IMR-90 (cell line): Measurements from ENCODE around the gene CFAP70. TPM values are rescaled to one million over a fixed set of nuclear protein-coding genes. Genes with fewer than 3 reads are reported as not detected.

Experiments
- ATAC-seq: fragments of 200-7000 bp; cut with Tn5 transposase; 2 replicates; pipeline ENCODE4 v1.9.1; 2020; ENCODE audit warnings: low read depth, mild to moderate bottlenecking, moderate library complexity
- BruUV-seq: library from RNA; stranded (reverse); fragments of 400-500 nt; replicated peaks from 2 replicates; lab custom pipeline; 2021; lab: Mats Ljungman, UMichigan
- CTCF ChIA-PET: fragments of 300-600 bp; formaldehyde crosslinking; extraction: SDS; loops from one replicate; lab custom pipeline; 2021; ENCODE audit warnings: antibody characterized with exemption; lab: Yijun Ruan, JAX
- POLR2A ChIA-PET: fragments of 300-600 bp; sonication (Branson Sonifier 250); formaldehyde crosslinking; loops from one replicate; lab custom pipeline; 2022; ENCODE audit warnings: antibody characterized with exemption; ENCODE audit not compliant: unreplicated experiment; lab: Charles Lee
- DNase-seq: peaks from one replicate; pipeline ENCODE4 v3.0.0; 2013
- H2AFZ ChIP-seq: replicated peaks from 2 replicates; pipeline ENCODE3; 2013; ENCODE audit warnings: low read length, mild to moderate bottlenecking; ENCODE audit not compliant: poor library complexity
- H2AK5ac ChIP-seq: 2 replicates; pipeline ENCODE4 v1.6.1; 2013; ENCODE audit warnings: low read depth, low read length, inconsistent platforms
- H2AK9ac ChIP-seq: replicated peaks from 2 replicates; pipeline ENCODE3; 2013; ENCODE audit warnings: mild to moderate bottlenecking, low read depth, low read length, moderate library complexity; ENCODE audit not compliant: poor library complexity
- H2BK120ac ChIP-seq: 2 replicates; pipeline ENCODE4 v1.6.1; 2013; ENCODE audit warnings: low read depth, low read length, inconsistent platforms
- H2BK15ac ChIP-seq: 3 replicates; pipeline ENCODE4 v1.6.1; 2013; ENCODE audit warnings: low read depth, low read length, inconsistent platforms
- H2BK20ac ChIP-seq: 2 replicates; pipeline ENCODE4 v1.6.1; 2013; ENCODE audit warnings: low read depth, mild to moderate bottlenecking, inconsistent platforms, low read length, moderate library complexity
- H2BK5ac ChIP-seq: 2 replicates; pipeline ENCODE4 v1.6.1; 2013; ENCODE audit warnings: mild to moderate bottlenecking, low read depth, low read length, inconsistent platforms; ENCODE audit not compliant: poor library complexity, severe bottlenecking
- H3K14ac ChIP-seq: replicated peaks from 2 replicates; pipeline ENCODE4 v1.6.1; 2013; ENCODE audit warnings: low read depth, low read length, inconsistent platforms
- H3K18ac ChIP-seq: 2 replicates; pipeline ENCODE4 v1.6.1; 2013; ENCODE audit warnings: low read depth, low read length, control low read depth
- H3K23ac ChIP-seq: 2 replicates; pipeline ENCODE4 v1.6.1; 2013; ENCODE audit warnings: low read depth, low read length, inconsistent platforms
- H3K27ac ChIP-seq: 2 replicates; pipeline ENCODE4 v1.5.1; 2013; ENCODE audit warnings: mild to moderate bottlenecking, control low read depth, low read length; ENCODE audit not compliant: insufficient read depth
- H3K27me3 ChIP-seq: 2 replicates; pipeline ENCODE4 v1.6.1; 2013; ENCODE audit warnings: low read length; ENCODE audit not compliant: control insufficient read depth, insufficient read depth
- H3K36me3 ChIP-seq: 2 replicates; pipeline ENCODE4 v1.6.1; 2013; ENCODE audit warnings: low read length, mixed read lengths; ENCODE audit not compliant: control insufficient read depth, insufficient read depth
- H3K4ac ChIP-seq: 2 replicates; pipeline ENCODE4 v1.6.1; 2013; ENCODE audit warnings: low read depth, low read length, inconsistent platforms
- H3K4me1 ChIP-seq: 2 replicates; pipeline ENCODE4 v1.6.1; 2013; ENCODE audit warnings: low read length, mixed read lengths; ENCODE audit not compliant: control insufficient read depth, insufficient read depth
- H3K4me2 ChIP-seq: 2 replicates; pipeline ENCODE4 v1.6.1; 2013; ENCODE audit warnings: low read depth, mild to moderate bottlenecking, control low read depth, low read length, moderate library complexity
- H3K4me3 ChIP-seq: 2 replicates; pipeline ENCODE4 v1.5.1; 2013; ENCODE audit warnings: low read depth, mild to moderate bottlenecking, control low read depth, low read length, moderate library complexity; ENCODE audit not compliant: insufficient read depth
- H3K56ac ChIP-seq: 2 replicates; pipeline ENCODE4 v1.6.1; 2013; ENCODE audit warnings: low read length, inconsistent platforms; ENCODE audit not compliant: insufficient read depth; ENCODE audit errors: extremely low read depth
- H3K79me1 ChIP-seq, 2 experiments: 2 replicates each; pipeline ENCODE4 v1.6.1; 2013; ENCODE audit warnings: low read length in 2 of 2, inconsistent platforms in 1 of 2, low read depth in 1 of 2
- H3K9ac ChIP-seq: 2 replicates; pipeline ENCODE4 v1.6.1; 2013; ENCODE audit warnings: low read depth, low read length, control low read depth
- H3K9me1 ChIP-seq: 2 replicates; pipeline ENCODE4 v1.6.1; 2013; ENCODE audit warnings: low read length, inconsistent platforms; ENCODE audit not compliant: insufficient read depth
- H3K9me3 ChIP-seq: 2 replicates; pipeline ENCODE4 v1.6.1; 2013; ENCODE audit warnings: low read length; ENCODE audit not compliant: control insufficient read depth, insufficient read depth
- H4K20me1 ChIP-seq: 2 replicates; pipeline ENCODE4 v1.6.1; 2013; ENCODE audit warnings: low read length, inconsistent platforms; ENCODE audit not compliant: insufficient read depth
- H4K5ac ChIP-seq: 2 replicates; pipeline ENCODE4 v1.6.1; 2013; ENCODE audit warnings: mild to moderate bottlenecking, low read depth, low read length, control low read depth
- H4K8ac ChIP-seq, 2 experiments: 2 replicates each; pipeline ENCODE4 v1.6.1; 2013; ENCODE audit warnings: low read depth in 2 of 2, low read length in 2 of 2, control low read depth in 1 of 2, inconsistent platforms in 1 of 2
- H4K91ac ChIP-seq: 2 replicates; pipeline ENCODE4 v1.6.1; 2013; ENCODE audit warnings: low read depth, low read length, inconsistent platforms; ENCODE audit not compliant: insufficient read depth
- BHLHE40 ChIP-seq: fragments of 150-350 bp; IDR thresholded peaks from 2 replicates; pipeline ENCODE4 v1.6.1; 2016; ENCODE audit warnings: mild to moderate bottlenecking, low read depth, low read length
- CHD1 ChIP-seq: IDR thresholded peaks from 2 replicates; pipeline ENCODE4 v1.6.1; 2012; ENCODE audit warnings: low read depth, low read length, improper control_type of control experiment
- MAFK ChIP-seq: IDR thresholded peaks from 2 replicates; pipeline ENCODE4 v1.6.1; 2012; ENCODE audit warnings: low read depth, low read length, improper control_type of control experiment
- RAD21 ChIP-seq: IDR thresholded peaks from 2 replicates; pipeline ENCODE4 v1.6.1; 2012; ENCODE audit warnings: low read length, improper control_type of control experiment
- RCOR1 ChIP-seq: IDR thresholded peaks from 2 replicates; pipeline ENCODE4 v1.6.1; 2012; ENCODE audit warnings: mild to moderate bottlenecking, low read length, improper control_type of control experiment; ENCODE audit not compliant: insufficient replicate concordance
- WGBS, 2 experiments: methylation state at CpG; one replicate each; pipeline versions ENCODE4 v1.1.5 to v1.1.7; 2013; ENCODE audit warnings: missing lambda C conversion rate in 2 of 2; ENCODE audit not compliant: insufficient read length in 1 of 2; ENCODE audit errors: extremely low coverage in 2 of 2; 5-methylcytosine and 5-hydroxymethylcytosine counted together
- dilution Hi-C: fragments of 300-500 bp; cut with HindIII; formaldehyde crosslinking; loops from one replicate; pipeline ENCODE4 v1.14.3; 2018; ENCODE audit warnings: low sequenced_read_pairs; ENCODE audit not compliant: unreplicated experiment
- in situ Hi-C: fragments of 300-500 bp; cut with MboI; formaldehyde crosslinking; loops from 3 replicates; pipeline ENCODE4 v1.14.3; 2019; ENCODE audit warnings: low sequenced_read_pairs, inconsistent platforms, mixed read lengths
- intact Hi-C: fragments of 100-400 bp; cut with micrococcal nuclease; formaldehyde crosslinking; loops from 2 replicates; pipeline ENCODE4 v1.10.0; 2022
- polyA plus RNA-seq, 3 experiments: library from polyadenylated mRNA; depleted of rRNA; stranded (reverse); fragments of >200 nt; gene quantifications; 2 replicates each; pipeline ENCODE4 v1.2.3, GENCODE V29; 2012; ENCODE audit warnings: low replicate concordance in 1 of 3
- total RNA-seq: library from RNA; depleted of rRNA; stranded (reverse); fragments of >200 nt; gene quantifications from 2 replicates; pipeline ENCODE4 v1.2.3, GENCODE V29; 2012
- TF ChIP-seq, protein P1 (sequence below): fragments of 150-350 bp; IDR thresholded peaks from 2 replicates; pipeline ENCODE4 v1.6.1; 2016; ENCODE audit warnings: low read depth, mild to moderate bottlenecking, low read length, moderate library complexity, borderline replicate concordance
- TF ChIP-seq, protein P2 (sequence below): conservative IDR thresholded peaks from 2 replicates; pipeline ENCODE4 v1.5.1; 2012; ENCODE audit warnings: mild to moderate bottlenecking, low read depth, low read length, improper control_type of control experiment

Gene CFAP70
- total and polyA plus RNA-seq, 2 of the 4 experiments (the other 2 are of a cell fraction), result 0.15 to 0.18 TPM

DNA sequence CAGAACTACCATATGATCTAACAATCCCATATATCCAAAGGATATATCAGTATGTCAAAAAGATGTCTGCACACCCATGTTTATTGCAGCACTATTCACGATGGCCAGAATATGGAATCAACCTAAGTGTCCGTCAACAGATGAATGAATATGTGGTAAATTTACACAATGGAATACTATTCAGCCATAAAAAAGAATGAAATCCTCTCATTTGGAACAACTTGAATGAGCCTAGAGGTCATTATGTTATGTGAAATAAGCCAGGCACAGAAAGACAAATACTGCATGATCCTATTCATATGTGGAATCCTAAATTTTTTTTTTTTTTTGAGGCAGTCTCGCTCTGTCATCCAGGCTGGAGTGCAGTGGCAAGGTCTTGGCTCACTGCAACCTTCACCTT, 6.3 kb upstream of the CFAP70 start:
- H3K14ac ChIP-seq, result no peak overlapping the region
- H4K91ac ChIP-seq, result no peak overlapping the region
- H3K23ac ChIP-seq, result no peak overlapping the region
- no peak overlapping the region for H3K9ac ChIP-seq
- no peak overlapping the region for H2AK9ac ChIP-seq
- H3K9me1 ChIP-seq, result peaks cover 5% of the 10 kb centered on the region; the same call in 1 of the 2 replicates
- in situ Hi-C loops (no loop called here), dilution Hi-C loops (no loop called here), intact Hi-C loops (no loop called here)
- no peaks in the 10 kb centered on the region for H3K27me3 ChIP-seq
- H3K4me3 ChIP-seq, result no peak overlapping the region
- H3K18ac ChIP-seq, result no peak overlapping the region
- BruUV-seq, result no TSS peak
- peaks cover 14% of the 10 kb centered on the region; the same call in 1 of the 2 replicates for H3K36me3 ChIP-seq
- H3K27ac ChIP-seq, result no peak overlapping the region
- no peak overlapping the region for H3K4me2 ChIP-seq
- no peaks in the 10 kb centered on the region for H3K9me3 ChIP-seq
- no peak overlapping the region for H3K4ac ChIP-seq
- H2BK120ac ChIP-seq, result no peak overlapping the region
- POLR2A ChIA-PET, result no interaction called here
- no peak overlapping the region for H2BK15ac ChIP-seq
- ATAC-seq (no peak), DNase-seq (no peak)
- H4K20me1 ChIP-seq, result no peaks in the 10 kb centered on the region
- no peak overlapping the region for H4K8ac ChIP-seq
- no peak overlapping the region for H3K56ac ChIP-seq
- no peak overlapping the region for H2BK5ac ChIP-seq
- no peak overlapping the region for H2AFZ ChIP-seq
- H2AK5ac ChIP-seq, result no peak overlapping the region
- CTCF ChIA-PET, result no interaction called here
- peaks cover 0 to 3% of the 10 kb centered on the region in 2 experiments; a peak in 1 of 4 replicates for H3K79me1 ChIP-seq
- H4K5ac ChIP-seq, result no peak overlapping the region
- TF ChIP-seq CHD1, result no peak
- TF ChIP-seq, protein P1, sequence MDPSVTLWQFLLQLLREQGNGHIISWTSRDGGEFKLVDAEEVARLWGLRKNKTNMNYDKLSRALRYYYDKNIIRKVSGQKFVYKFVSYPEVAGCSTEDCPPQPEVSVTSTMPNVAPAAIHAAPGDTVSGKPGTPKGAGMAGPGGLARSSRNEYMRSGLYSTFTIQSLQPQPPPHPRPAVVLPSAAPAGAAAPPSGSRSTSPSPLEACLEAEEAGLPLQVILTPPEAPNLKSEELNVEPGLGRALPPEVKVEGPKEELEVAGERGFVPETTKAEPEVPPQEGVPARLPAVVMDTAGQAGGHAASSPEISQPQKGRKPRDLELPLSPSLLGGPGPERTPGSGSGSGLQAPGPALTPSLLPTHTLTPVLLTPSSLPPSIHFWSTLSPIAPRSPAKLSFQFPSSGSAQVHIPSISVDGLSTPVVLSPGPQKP, result no peak
- no peak for TF ChIP-seq RCOR1
- no peak for TF ChIP-seq BHLHE40
- TF ChIP-seq MAFK, result no peak
- TF ChIP-seq RAD21, result no peak
- TF ChIP-seq, protein P2, sequence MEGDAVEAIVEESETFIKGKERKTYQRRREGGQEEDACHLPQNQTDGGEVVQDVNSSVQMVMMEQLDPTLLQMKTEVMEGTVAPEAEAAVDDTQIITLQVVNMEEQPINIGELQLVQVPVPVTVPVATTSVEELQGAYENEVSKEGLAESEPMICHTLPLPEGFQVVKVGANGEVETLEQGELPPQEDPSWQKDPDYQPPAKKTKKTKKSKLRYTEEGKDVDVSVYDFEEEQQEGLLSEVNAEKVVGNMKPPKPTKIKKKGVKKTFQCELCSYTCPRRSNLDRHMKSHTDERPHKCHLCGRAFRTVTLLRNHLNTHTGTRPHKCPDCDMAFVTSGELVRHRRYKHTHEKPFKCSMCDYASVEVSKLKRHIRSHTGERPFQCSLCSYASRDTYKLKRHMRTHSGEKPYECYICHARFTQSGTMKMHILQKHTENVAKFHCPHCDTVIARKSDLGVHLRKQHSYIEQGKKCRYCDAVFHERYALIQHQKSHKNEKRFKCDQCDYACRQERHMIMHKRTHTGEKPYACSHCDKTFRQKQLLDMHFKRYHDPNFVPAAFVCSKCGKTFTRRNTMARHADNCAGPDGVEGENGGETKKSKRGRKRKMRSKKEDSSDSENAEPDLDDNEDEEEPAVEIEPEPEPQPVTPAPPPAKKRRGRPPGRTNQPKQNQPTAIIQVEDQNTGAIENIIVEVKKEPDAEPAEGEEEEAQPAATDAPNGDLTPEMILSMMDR, result no peak
- no peaks in the 10 kb centered on the region for H3K4me1 ChIP-seq
- WGBS, 2 experiments, result no CpG with 5 or more reads among the region's 3 CpGs
- H2BK20ac ChIP-seq, result no peak overlapping the region
